Activated T-helper 2 cell treated with anti-CD3 and anti-CD28 coated beads, Interferon-gamma antibody, Interleukin-2, Interleukin-4, amounts not matched to agents 10 μg/mL and 5 μg/mL and 100 μg/mL, durations not matched to agents 14 hours and 24 hours and 36 hours (primary cell): ENCODE data around the gene XPR1. TPM values are rescaled to one million over a fixed set of nuclear protein-coding genes. Genes with fewer than 3 reads are reported as not detected.

ENCODE experiments used
- DNase-seq: peaks from one replicate; pipeline ENCODE4 v3.0.0; 2021; ENCODE audit warnings: low spot score
- H3K27ac Mint-ChIP-seq: one replicate; pipeline ENCODE4 v1.8.0; 2021; ENCODE audit warnings: mixed read lengths
- H3K27me3 Mint-ChIP-seq: one replicate; pipeline ENCODE4 v1.8.0; 2021; ENCODE audit warnings: low read depth, mixed read lengths
- H3K36me3 Mint-ChIP-seq: one replicate; pipeline ENCODE4 v1.8.0; 2021; ENCODE audit warnings: low read depth, mixed read lengths
- H3K4me1 Mint-ChIP-seq: one replicate; pipeline ENCODE4 v1.8.0; 2021; ENCODE audit warnings: low read depth, mixed read lengths
- H3K4me3 Mint-ChIP-seq: one replicate; pipeline ENCODE4 v1.8.0; 2021; ENCODE audit warnings: low read depth, mild to moderate bottlenecking, moderate library complexity, mixed read lengths
- H3K9me3 Mint-ChIP-seq: one replicate; pipeline ENCODE4 v1.8.0; 2021; ENCODE audit warnings: mixed read lengths
- intact Hi-C: fragments of 100-400 bp; cut with micrococcal nuclease; formaldehyde crosslinking; loops from one replicate; pipeline ENCODE4 v1.15.1; 2023
- total RNA-seq: library from RNA; stranded (reverse); gene quantifications from 2 replicates; pipeline ENCODE4 v1.2.3, GENCODE V29; 2022

The XPR1 gene
- total RNA-seq, 1 donor from 2014 or later: 23.6 TPM

GRCh38 chr1:180906511-180906910 is 274.7 kb downstream of the XPR1 start:
- Mint-ChIP-seq H3K9me3 (peaks cover 6% of the 10 kb centered on the region), H3K4me3 (no peak overlapping the region), H3K27ac (no peak overlapping the region), H3K27me3 (peaks cover 13% of the 10 kb centered on the region), H3K4me1 (peaks cover 8% of the 10 kb centered on the region), H3K36me3 (no peaks in the 10 kb centered on the region)
- intact Hi-C loops: no loop called here
- DNase-seq: no peak

GRCh38 chr1:180907313-180908055 is 275.7 kb downstream of the XPR1 start:
- H3K27ac Mint-ChIP-seq: no peak overlapping the region
- peaks cover 21% of the 10 kb centered on the region for H3K27me3 Mint-ChIP-seq
- H3K9me3 Mint-ChIP-seq: peaks cover 6% of the 10 kb centered on the region
- no peak overlapping the region for H3K4me3 Mint-ChIP-seq
- H3K36me3 Mint-ChIP-seq: no peaks in the 10 kb centered on the region
- intact Hi-C loops: no loop called here
- DNase-seq: no peak
- H3K4me1 Mint-ChIP-seq: peaks cover 8% of the 10 kb centered on the region

GRCh38 chr1:180908074-180908765 is 276.4 kb downstream of the XPR1 start:
- Mint-ChIP-seq H3K27me3 (peaks cover 21% of the 10 kb centered on the region), H3K4me3 (no peak overlapping the region), H3K27ac (no peak overlapping the region), H3K9me3 (peaks cover 6% of the 10 kb centered on the region), H3K4me1 (peaks cover 8% of the 10 kb centered on the region), H3K36me3 (no peaks in the 10 kb centered on the region)
- intact Hi-C loops: no loop called here
- DNase-seq: no peak

GRCh38 chr1:180909005-180909414 is 277.2 kb downstream of the XPR1 start:
- peaks cover 28% of the 10 kb centered on the region for H3K27me3 Mint-ChIP-seq
- no peaks in the 10 kb centered on the region for H3K36me3 Mint-ChIP-seq
- DNase-seq: no peak
- intact Hi-C loops: no loop called here
- H3K27ac Mint-ChIP-seq: no peak overlapping the region
- peaks cover 10% of the 10 kb centered on the region for H3K4me1 Mint-ChIP-seq
- peaks cover 6% of the 10 kb centered on the region for H3K9me3 Mint-ChIP-seq
- H3K4me3 Mint-ChIP-seq: no peak overlapping the region

- Mint-ChIP-seq H3K9me3 (peaks cover 1% of the 10 kb centered on the region), H3K4me3 (no peak overlapping the region), H3K36me3 (no peaks in the 10 kb centered on the region), H3K27ac (no peak overlapping the region), H3K27me3 (peaks cover 32% of the 10 kb centered on the region), H3K4me1 (peaks cover 10% of the 10 kb centered on the region)
- intact Hi-C loops: no loop called here
- no peak for DNase-seq
Observed at GRCh38 chr1:180909462-180909976, 277.7 kb downstream of the XPR1 start.

- Mint-ChIP-seq H3K4me3 (peak overlapping the region; percentile 35), H3K4me1 (peaks cover 10% of the 10 kb centered on the region), H3K27me3 (peaks cover 40% of the 10 kb centered on the region), H3K27ac (no peak overlapping the region), H3K9me3 (no peaks in the 10 kb centered on the region), H3K36me3 (no peaks in the 10 kb centered on the region)
- intact Hi-C loops: no loop called here
- DNase-seq: no peak
Observed at GRCh38 chr1:180911640-180912191, 279.9 kb downstream of the XPR1 start.

- Mint-ChIP-seq H3K9me3 (no peaks in the 10 kb centered on the region), H3K4me1 (peaks cover 10% of the 10 kb centered on the region), H3K4me3 (peak overlapping the region; percentile 35), H3K36me3 (no peaks in the 10 kb centered on the region), H3K27ac (no peak overlapping the region), H3K27me3 (peaks cover 40% of the 10 kb centered on the region)
- intact Hi-C loops: no loop called here
- DNase-seq: no peak
Observed at GRCh38 chr1:180912211-180912800, 280.5 kb downstream of the XPR1 start.

GRCh38 chr1:180912801-180913565 is 281.2 kb downstream of the XPR1 start, which contains the start of gene KIAA1614:
Gene KIAA1614, plus strand, starts transcription at chr1:180912897. Its CDS starts 347 bp downstream, at chr1:180913244.
- intact Hi-C loops: no loop called here
- no peak for DNase-seq
- Mint-ChIP-seq H3K36me3 (no peaks in the 10 kb centered on the region), H3K4me1 (peaks cover 10% of the 10 kb centered on the region), H3K4me3 (peak within 1 kb of the TSS; percentile 62), H3K27me3 (peaks cover 40% of the 10 kb centered on the region), H3K9me3 (no peaks in the 10 kb centered on the region), H3K27ac (no peak within 1 kb of the TSS)

GRCh38 chr1:180915426-180915965 is 283.7 kb downstream of the XPR1 start:
- peaks cover 2% of the 10 kb centered on the region for H3K4me1 Mint-ChIP-seq
- peaks cover 36% of the 10 kb centered on the region for H3K27me3 Mint-ChIP-seq
- H3K36me3 Mint-ChIP-seq: no peaks in the 10 kb centered on the region
- no peaks in the 10 kb centered on the region for H3K9me3 Mint-ChIP-seq
- intact Hi-C loops: no loop called here
- H3K27ac Mint-ChIP-seq: no peak overlapping the region
- no peak for DNase-seq
- no peak overlapping the region for H3K4me3 Mint-ChIP-seq

- Mint-ChIP-seq H3K4me1 (peaks cover 2% of the 10 kb centered on the region), H3K27ac (no peak overlapping the region), H3K36me3 (no peaks in the 10 kb centered on the region), H3K4me3 (no peak overlapping the region), H3K9me3 (no peaks in the 10 kb centered on the region), H3K27me3 (peaks cover 30% of the 10 kb centered on the region)
- intact Hi-C loops: no loop called here
- no peak for DNase-seq
Observed at GRCh38 chr1:180916012-180916770, 284.4 kb downstream of the XPR1 start.

- intact Hi-C loops: no loop called here
- Mint-ChIP-seq H3K4me3 (no peak overlapping the region), H3K36me3 (no peaks in the 10 kb centered on the region), H3K27ac (no peak overlapping the region), H3K4me1 (peaks cover 2% of the 10 kb centered on the region), H3K27me3 (peaks cover 25% of the 10 kb centered on the region), H3K9me3 (no peaks in the 10 kb centered on the region)
- DNase-seq: no peak
Observed at GRCh38 chr1:180916771-180917170, 284.9 kb downstream of the XPR1 start.
